GM19438 (cell line): ENCODE results near the gene ANAPC13.

ENCODE experiments used
- ATAC-seq: cut with Tn5 transposase; IDR thresholded peaks from one replicate; pipeline ENCODE4 v1.9.1; 2021; ENCODE audit warnings: low read depth; ENCODE audit not compliant: unreplicated experiment

ANAPC13 gene

GRCh38 chr3:134483195-134483900, 2.4 kb downstream of the ANAPC13 start:
- no peak for ATAC-seq

DNA sequence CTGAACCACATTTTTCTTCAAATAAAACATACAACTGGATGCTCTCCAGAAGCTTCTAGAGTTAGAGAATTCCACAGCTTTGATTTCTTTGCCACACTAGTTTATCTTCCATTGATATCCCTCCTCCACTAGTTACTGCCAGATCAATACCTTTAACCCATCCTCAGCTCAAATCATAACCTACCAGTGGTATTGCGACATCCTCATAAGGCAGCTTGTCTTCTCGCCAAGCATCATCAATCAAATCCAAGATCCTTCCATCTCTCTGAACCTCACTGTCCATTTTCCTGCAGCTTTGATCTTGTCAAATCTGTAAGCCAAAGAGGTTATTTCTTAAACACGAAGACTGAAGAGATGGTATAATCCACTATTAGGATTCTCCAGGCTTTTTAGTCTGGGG, 3.2 kb downstream of the ANAPC13 start:
- ATAC-seq: no peak

DNA sequence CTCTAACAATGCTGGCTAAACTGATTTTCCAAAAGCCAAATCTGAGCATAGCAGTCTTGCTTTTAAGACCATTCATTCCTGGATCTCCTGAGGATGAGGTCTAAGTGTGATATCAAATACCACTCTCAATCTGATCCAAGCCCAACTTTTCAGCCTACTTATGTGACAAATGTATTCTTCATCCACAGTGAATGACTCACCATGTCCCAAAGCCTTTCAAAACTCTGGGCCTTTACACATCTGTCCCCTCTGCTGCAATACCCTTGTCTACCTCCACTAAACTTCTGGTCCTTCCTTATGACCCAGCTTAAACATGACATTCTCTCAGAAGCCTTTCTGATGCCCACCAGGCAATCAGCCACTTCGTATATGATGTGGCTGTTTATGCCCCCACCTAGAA, 4.6 kb downstream of the ANAPC13 start:
- ATAC-seq: no peak

DNA sequence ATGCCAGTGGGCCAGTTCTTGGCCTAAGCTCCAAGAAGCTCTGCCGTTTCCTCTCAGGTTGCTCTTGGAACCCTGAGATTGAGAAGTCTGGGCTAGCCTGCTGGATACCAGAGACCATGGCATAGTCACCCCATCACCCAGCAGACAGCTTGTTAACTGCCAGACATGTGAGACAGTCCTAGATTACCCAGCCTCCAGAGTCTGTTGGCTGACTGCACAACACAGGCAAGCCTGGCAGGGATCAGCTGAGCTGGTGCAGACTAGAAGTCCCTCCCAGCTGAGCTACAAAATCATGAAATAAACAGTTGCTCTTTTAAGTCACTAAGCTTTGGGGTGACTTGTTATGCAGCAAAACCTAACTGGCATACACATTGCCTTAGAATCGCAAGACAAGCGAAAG, 5.2 kb downstream of the ANAPC13 start:
- no peak for ATAC-seq

DNA sequence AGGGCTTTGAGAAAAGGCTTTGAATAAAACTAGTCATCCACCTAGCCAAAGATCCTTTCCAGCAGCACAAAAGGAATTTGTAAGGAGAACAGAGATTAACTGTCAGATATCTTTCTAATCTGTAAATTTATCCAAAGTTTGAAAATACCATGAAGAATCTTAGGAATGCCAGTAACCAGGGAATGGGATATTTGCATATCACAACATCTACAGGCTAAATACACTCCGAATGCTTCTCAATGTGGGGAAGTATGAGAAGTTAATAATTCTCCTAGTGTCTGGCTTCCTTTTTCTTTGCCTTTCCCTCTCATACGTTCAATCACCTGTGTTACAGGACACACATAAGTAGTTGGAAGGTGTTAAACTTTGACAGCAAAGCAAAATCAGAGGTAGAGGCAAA, 7.8 kb downstream of the ANAPC13 start:
- no peak for ATAC-seq

DNA sequence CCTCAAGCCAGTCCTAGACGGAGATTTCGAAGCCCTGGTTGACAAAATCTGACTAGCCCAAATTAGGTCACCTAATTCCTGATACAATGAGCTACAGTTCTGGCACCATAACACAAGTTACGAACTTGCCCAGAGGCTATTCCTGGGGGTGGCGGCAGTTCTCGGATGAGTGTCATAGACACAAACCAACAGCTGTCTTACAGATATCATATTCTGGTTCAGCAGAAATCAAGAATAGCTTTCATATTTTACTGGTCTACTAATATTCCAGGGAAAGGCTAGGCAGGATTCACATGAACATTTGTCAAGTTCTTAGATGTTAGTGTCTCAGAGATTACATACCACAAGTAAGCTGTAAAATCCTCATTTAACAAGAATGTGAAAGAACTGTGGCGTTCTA, 8.8 kb downstream of the ANAPC13 start:
- ATAC-seq: no peak

DNA sequence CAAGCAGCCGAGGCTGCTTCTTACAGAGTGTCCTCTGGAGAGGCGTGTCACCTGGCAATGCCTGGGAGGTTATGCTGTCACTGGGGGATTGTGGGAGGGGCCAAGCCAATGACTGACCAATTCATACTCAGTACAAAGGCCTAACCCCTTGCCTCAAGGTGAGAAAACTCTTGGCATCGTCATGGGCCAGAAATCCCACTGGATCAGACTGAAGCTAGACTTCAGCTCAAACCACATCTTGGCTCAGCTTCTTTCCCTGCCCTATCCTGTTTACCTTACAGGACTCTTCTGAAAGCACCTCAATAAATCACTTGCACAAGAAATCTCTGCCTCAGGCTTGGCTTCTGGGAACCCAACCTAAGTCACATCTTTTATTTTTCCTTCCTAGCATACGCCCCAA, 9.5 kb downstream of the ANAPC13 start:
- ATAC-seq: no peak

- ATAC-seq: no peak
Measured at GRCh38 chr3:134474956-134475355, 10.8 kb downstream of the ANAPC13 start.

DNA sequence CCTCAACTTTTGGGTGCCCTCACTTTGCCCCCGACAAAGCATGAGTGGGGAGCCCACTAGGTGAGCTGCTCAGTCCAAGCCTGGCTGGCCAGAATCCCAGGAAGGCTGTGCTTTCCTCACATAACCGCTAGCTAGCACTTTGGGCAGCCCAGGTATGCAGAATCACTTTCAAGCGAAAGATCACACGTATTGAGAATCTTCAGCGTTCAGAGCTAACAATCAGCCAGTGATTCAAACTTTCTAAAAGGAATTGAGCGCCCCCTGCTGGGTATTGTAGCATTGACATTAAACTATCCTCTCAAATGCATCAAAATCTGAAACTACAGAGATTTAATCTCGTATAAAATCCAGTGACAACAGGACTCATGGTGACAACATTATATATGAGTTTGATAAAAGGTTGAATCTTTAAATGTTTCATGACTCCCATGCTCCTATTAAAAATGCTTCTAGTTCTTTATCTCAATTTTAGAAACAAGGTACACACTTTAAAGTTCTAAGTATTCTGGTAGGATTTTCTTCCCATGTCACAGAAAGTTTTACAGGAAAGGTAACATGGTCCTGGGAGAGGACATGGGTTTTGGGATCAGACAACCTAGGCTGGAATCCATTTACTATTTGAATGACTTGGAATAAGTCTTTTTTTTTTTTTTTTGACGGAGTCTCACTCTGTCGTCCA, 11.8 kb downstream of the ANAPC13 start:
- no peak for ATAC-seq

- ATAC-seq: no peak
Measured at GRCh38 chr3:134472831-134473230, 13.0 kb downstream of the ANAPC13 start.

DNA sequence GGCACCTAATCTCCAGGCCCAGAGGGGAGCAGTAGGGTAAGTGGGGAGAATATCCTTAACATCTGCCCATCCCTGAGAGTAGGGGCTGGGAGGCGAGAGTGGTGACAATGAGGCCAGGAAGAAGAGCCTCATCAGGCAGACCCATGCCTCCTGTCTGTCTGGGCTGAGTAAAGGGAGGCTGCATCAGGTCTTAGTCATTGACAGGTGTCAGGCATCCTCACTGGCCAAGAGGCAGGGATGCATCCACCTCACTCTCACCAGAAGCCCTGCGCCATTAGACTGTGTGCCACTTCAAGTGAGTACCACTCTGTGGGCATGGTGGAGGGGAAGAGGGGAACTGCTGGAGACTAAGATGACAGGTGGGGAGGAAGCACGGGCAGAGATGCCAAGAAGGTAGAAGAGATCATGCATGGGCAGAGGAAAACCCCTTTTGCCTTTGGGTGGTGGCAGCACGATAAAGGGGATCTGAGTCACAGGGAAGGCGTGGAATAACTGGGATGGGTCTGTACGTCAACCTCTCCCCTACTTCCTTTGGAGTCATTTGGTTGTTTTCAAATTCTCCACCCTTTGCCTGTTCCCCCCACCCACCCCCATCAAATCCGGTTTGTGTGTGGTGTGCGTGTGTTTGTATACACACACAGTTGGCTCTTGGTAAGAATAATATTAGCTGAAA, 14.1 kb downstream of the ANAPC13 start:
- ATAC-seq: no peak

- ATAC-seq: no peak
Measured at GRCh38 chr3:134468519-134468918, 17.3 kb downstream of the ANAPC13 start.

- no peak for ATAC-seq
Measured at GRCh38 chr3:134466331-134466730, 19.5 kb downstream of the ANAPC13 start.

GRCh38 chr3:134464689-134465365, 21.0 kb downstream of the ANAPC13 start:
- ATAC-seq: no peak

DNA sequence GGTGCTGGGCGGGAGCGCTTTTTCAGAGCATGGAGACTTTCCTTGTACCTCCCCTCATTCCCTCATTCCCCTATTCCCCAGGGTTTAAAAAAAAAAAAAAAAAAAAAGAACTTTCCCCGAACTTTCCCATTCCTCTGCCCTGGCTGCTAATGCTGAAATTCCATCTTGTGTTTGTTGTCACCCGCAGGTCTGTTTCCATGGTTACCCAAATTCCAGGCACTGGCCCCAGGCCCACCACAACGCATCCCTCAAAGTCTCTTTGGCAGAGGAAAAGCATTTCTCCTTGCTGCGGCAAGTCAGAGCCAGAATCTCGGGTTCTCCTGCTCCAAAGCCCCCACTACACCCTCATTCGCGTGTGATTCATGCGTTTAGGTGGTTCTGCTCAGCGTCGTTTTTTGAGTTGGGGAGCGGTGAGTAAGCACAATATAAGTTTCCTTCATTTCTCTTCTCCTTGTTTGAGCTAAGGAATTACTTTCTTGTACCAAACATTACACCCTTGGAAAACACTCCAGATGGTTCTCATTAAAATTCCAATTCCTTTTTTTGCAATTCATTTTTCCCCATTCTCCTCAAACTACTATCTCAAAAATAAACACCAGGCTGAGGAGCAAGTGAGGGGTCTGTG, 21.6 kb downstream of the ANAPC13 start:
- ATAC-seq: no peak

GRCh38 chr3:134463676-134464063, 22.1 kb downstream of the ANAPC13 start:
- no peak for ATAC-seq

DNA sequence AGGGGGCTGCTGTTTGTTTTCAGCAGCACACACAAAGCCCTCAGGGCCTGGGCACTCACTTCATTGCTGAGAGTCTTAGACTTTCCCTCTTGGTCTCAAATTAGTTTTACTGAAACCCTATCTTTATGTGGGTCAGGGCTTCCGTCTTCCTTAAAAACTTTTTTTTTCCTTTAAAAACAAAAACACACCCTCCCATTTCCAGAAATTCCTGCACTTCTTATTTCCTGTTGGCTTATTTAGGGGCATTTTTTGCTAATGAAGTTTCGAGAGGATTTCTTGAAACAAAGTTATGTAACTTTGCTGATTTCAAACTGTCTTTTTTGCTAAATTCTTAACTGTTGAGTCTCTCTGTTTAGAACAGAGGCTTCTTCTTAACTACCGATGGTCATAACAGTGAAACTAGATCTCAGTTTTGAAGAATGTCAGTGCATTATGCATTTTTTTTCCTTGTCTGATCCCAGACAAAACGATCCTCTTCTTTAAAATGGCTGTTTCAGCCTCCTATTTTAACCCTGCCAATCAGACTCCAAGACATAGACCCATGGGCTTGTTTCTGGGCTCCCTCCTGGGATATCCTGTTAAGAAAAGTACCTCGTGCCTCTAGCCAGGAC, 23.3 kb downstream of the ANAPC13 start:
- ATAC-seq: no peak

GRCh38 chr3:134460965-134461364, 24.8 kb downstream of the ANAPC13 start:
- no peak for ATAC-seq

DNA sequence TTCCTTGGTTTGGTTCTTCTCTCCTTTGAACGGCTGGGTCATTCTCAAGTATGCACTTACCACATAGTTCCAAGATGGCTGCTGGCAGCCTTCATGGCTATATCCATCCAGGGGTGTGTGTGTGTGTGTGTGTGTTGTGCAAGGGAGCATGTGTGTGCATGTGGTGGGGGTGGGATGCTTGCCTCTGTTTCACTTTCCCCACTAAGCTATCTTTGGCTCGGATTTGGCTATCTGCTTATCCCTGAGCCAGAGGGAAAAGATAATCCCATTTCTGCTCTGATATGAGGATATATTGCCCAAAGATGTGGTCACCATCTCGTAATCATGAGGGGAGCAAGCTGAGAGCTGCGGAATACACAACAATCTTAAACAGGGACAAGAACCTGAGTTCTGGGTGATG, 26.2 kb downstream of the ANAPC13 start:
- no peak for ATAC-seq

DNA sequence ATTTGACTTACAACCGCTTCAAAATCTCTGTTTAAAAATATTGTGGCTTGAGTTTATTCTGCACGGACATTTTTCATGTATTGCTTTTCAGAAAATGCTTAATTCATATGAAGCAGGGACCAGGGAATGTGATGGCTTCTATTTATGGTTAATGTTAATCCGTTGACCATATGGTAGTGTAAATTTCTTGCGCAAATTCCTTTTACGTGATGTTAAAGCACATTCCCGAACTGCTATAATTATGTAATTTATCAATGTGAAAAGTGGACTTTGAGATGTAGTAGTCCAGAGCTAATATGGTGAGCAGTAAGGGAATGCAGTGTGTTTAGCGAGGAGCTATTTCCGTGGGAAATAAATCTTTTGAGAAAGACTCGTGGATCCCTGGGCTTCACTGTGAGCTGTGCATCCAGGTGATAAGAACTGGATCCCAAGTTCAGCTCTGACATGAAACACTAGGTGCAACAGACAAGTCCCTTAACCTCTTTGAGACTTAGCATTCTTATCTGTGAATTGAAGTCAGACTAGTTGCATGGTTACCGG, 27.3 kb downstream of the ANAPC13 start:
- no peak for ATAC-seq
